WI38 (cell line): Measurements from ENCODE around the gene TBXA2R.

ENCODE experiments used
- H3K4me3 ChIP-seq: 2 replicates; pipeline ENCODE4 v1.5.1; 2011; ENCODE audit warnings: low read depth, mild to moderate bottlenecking, control low read depth, low read length
- TF ChIP-seq, protein P1 (sequence below): IDR thresholded peaks from 2 replicates; pipeline ENCODE4 v1.5.1; 2012; ENCODE audit warnings: low read depth, mild to moderate bottlenecking, control low read depth, low read length

Gene TBXA2R

DNA sequence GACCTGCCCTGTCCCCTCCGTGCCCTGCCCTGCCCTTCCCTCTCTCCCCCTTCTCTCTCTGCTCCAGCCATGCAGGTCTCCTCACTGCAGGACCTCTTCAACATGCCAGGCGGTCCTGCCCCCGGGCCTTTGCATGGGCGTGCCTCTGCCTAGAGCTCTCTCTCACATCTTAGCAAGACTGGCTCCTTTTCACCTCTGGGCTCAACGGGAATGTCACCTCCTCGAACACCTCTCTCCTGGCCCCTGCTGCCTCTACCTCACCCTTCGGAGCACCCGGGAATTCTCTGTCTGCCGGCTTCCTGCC, 54.9 kb downstream of the TBXA2R start:
- H3K4me3 ChIP-seq = no peak overlapping the region
- TF ChIP-seq, protein P1, sequence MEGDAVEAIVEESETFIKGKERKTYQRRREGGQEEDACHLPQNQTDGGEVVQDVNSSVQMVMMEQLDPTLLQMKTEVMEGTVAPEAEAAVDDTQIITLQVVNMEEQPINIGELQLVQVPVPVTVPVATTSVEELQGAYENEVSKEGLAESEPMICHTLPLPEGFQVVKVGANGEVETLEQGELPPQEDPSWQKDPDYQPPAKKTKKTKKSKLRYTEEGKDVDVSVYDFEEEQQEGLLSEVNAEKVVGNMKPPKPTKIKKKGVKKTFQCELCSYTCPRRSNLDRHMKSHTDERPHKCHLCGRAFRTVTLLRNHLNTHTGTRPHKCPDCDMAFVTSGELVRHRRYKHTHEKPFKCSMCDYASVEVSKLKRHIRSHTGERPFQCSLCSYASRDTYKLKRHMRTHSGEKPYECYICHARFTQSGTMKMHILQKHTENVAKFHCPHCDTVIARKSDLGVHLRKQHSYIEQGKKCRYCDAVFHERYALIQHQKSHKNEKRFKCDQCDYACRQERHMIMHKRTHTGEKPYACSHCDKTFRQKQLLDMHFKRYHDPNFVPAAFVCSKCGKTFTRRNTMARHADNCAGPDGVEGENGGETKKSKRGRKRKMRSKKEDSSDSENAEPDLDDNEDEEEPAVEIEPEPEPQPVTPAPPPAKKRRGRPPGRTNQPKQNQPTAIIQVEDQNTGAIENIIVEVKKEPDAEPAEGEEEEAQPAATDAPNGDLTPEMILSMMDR = no peak

DNA sequence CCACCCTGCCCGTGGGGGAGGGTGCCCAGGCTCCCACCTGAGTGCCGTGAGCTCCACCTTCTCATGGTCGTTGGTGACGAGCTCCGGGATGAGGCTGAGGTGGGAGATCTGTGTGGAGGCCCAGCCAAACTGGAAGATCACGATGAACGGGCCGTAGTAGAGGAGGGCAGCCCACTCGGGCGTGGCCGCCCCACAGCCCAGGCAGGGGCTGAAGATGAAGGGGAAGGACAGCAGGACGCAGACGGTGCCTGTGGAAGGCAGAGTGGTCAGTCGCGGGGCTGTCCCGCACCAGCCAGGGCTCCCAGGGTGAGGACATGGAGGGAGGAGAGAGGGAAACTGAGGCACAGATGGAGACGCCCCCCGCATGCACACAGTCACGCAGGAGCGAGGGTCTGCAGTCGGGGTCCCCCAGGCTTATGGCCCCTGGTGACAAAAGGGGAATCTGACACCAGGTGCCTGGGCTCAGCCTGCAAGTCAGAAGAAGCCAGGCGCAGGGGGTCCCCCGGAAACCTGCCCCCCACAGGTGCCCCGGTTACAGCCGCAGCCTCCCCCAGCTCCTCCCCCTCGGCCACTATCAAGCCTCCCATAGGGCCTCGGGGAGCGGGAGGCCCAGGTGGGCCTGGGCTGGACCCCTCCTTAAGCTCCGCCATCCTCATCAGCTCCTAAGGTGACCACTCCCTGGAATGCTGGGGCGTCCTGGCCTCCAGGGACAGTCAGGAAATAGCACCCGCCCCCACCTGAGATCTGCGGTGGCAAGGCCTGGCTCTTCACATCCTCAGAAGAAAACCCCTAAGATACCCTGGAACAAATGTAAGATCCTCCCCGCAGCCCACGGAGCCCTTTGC, 55.5 kb downstream of the TBXA2R start:
- H3K4me3 ChIP-seq = no peak overlapping the region
- TF ChIP-seq, protein P1 = no peak

DNA sequence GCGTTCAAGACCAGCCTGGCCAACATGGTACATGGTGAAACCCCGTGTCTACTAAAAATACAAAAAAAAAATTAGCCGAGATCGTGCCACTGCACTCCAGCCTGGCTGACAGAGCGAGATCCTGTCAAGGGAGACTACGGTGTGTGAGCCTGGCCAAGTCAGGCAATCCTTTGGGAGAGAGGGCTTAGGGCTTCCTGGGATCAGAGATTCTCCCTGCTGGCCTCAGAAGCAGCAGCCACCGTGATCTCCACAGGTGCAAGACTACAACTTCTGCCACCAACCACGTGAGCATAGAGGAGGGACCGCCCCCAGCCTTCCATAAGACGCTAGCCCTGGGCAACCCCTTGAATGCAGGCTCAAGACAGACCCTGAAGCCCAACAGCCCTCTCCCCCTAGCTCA, 56.9 kb downstream of the TBXA2R start:
- TF ChIP-seq, protein P1 = no peak
- no peak overlapping the region for H3K4me3 ChIP-seq

DNA sequence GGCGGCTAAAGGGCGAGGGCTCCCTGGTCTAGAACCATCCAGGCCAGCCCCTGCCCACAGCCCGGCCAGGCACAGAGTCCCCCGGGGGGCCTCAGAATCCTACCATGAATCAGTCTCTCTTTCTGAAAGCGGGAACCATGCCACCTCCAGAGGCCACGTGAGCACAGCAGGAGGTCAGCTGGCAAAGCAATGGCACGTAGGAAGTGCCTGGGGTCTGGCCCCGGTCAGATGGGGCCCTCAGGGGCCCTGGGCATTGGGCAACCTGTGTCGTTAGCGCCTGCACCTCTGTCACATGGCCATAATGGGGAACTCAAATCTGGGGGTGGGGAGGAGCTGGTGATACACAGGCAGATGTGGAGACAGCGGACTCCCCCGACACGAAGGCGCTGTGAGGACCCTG, 58.1 kb downstream of the TBXA2R start:
- H3K4me3 ChIP-seq = no peak overlapping the region
- TF ChIP-seq, protein P1 = no peak

DNA sequence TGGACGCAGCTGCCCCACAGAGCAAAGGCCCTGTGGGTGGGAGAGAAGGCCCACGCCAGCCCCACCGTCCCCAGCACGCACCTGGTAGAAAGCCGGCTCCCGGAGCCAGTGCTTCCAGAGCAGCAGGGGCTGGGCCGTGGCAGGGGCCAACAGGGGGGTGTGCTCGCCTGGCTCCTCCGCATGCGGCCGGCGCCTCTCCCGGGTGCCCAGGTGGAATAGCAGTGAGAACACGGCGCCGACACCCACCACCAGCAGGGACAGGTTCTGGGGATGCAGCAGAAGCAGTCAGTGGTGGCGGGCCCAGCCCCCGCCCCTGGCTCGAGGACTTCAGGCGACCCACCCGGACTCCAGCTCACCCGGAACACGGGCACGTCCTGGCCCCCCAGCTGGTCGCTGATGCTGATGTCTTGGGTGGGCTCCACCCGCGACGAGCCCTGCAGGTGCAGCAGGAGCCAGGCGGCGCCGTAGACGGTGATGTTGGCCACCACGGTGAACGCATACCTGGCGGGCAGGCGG, 58.9 kb downstream of the TBXA2R start:
- no peak overlapping the region for H3K4me3 ChIP-seq
- TF ChIP-seq, protein P1 = no peak

DNA sequence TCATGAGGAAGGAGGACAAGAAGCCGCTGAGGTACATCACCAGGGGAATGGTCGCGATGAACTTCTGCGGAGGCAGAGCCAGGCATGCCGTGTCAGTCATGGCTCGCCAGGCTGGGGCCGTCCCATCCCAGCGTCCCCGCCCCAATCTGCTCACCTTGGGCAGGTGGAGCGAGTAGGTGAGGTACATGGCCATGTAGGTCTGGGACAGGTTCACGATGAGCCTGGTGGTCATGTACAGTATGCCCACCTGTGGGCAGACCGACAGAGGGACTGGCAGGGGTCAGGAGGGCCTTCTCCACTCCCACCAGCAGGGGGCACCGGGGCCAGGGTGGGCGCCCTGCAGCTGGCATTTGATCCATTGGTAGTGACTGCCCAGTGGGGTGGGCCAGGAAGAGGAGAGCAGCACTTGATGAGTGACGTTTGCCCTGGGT, 59.4 kb downstream of the TBXA2R start:
- TF ChIP-seq, protein P1 = peak; percentile 61; the same call in 1 of the 2 replicates
- H3K4me3 ChIP-seq = no peak overlapping the region

DNA sequence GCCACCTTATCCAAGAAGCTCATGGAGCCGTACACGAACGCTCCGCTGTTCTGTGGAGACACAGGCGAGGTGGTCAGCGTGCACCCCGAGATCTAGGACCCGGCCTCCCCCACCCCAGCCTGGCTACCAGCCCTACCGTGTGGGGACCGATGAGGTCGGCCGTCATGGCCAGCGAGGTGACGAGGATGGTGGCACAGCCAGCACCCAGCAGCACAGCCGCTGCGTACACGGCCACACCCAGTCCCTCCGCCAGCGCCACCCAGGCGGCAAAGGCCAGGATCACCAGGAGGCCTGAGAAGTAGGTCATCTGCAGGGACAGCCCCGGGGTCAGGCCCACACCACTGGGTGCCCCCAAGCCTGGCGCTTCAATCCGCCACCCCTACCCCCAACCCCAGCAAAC, 60.6 kb downstream of the TBXA2R start:
- TF ChIP-seq, protein P1 = no peak
- no peak overlapping the region for H3K4me3 ChIP-seq
